Osteoblast (primary cell): ENCODE results near the gene AP3S1. TPM values are rescaled to one million over a fixed set of nuclear protein-coding genes. Genes with fewer than 3 reads are reported as not detected.

ENCODE experiments used
- DNase-seq: peaks from one replicate; pipeline ENCODE4 v3.0.0; 2011; ENCODE audit warnings: low spot score, mixed read lengths; ENCODE audit not compliant: insufficient read length; ENCODE audit errors: missing footprints
- H2AFZ ChIP-seq: 2 replicates; pipeline ENCODE4 v1.6.0; 2011; ENCODE audit warnings: mild to moderate bottlenecking, low read length
- H3K27ac ChIP-seq: 2 replicates; pipeline ENCODE4 v1.5.1; 2011; ENCODE audit warnings: mild to moderate bottlenecking, low read depth, low read length, moderate library complexity
- H3K27me3 ChIP-seq: 2 replicates; pipeline ENCODE4 v1.6.0; 2012; ENCODE audit warnings: mild to moderate bottlenecking, control low read depth, inconsistent platforms, low read length, moderate library complexity; ENCODE audit not compliant: insufficient read depth
- H3K36me3 ChIP-seq: 2 replicates; pipeline ENCODE4 v1.5.1; 2011; ENCODE audit warnings: mild to moderate bottlenecking, low read length, control low read depth, moderate library complexity; ENCODE audit not compliant: insufficient read depth
- H3K4me1 ChIP-seq: 2 replicates; pipeline ENCODE4 v1.5.1; 2011; ENCODE audit warnings: mild to moderate bottlenecking, low read length, control low read depth, moderate library complexity; ENCODE audit not compliant: insufficient read depth
- H3K4me2 ChIP-seq: 2 replicates; pipeline ENCODE4 v1.6.0; 2011; ENCODE audit warnings: mild to moderate bottlenecking, low read length; ENCODE audit not compliant: insufficient read depth
- H3K4me3 ChIP-seq: fragments of 200-600 bp; sonication (generic); 3 replicates; pipeline ENCODE4 v1.5.1; 2012; ENCODE audit warnings: mild to moderate bottlenecking, low read length, inconsistent platforms; ENCODE audit not compliant: insufficient read depth
- H3K79me2 ChIP-seq: 2 replicates; pipeline ENCODE4 v1.6.0; 2012; ENCODE audit warnings: mild to moderate bottlenecking, low read length, control low read depth, inconsistent platforms; ENCODE audit not compliant: insufficient read depth
- H3K9me3 ChIP-seq: 2 replicates; pipeline ENCODE4 v1.5.1; 2011; ENCODE audit warnings: low read depth, low read length, control low read depth
- H4K20me1 ChIP-seq: 2 replicates; pipeline ENCODE4 v1.6.0; 2012; ENCODE audit warnings: mild to moderate bottlenecking, low read length, control low read depth; ENCODE audit not compliant: insufficient read depth
- total RNA-seq: library from RNA; depleted of rRNA; stranded (reverse); fragments of >200 nt; gene quantifications from 2 replicates; pipeline ENCODE4 v1.2.3, GENCODE V29; 2012
- TF ChIP-seq, protein P1 (sequence below): IDR thresholded peaks from 2 replicates; pipeline ENCODE4 v1.5.1; 2011; ENCODE audit warnings: mild to moderate bottlenecking, low read depth, low read length, moderate library complexity; ENCODE audit errors: extremely low read depth

The AP3S1 gene
- total RNA-seq, 1 donor, result 109 TPM

DNA sequence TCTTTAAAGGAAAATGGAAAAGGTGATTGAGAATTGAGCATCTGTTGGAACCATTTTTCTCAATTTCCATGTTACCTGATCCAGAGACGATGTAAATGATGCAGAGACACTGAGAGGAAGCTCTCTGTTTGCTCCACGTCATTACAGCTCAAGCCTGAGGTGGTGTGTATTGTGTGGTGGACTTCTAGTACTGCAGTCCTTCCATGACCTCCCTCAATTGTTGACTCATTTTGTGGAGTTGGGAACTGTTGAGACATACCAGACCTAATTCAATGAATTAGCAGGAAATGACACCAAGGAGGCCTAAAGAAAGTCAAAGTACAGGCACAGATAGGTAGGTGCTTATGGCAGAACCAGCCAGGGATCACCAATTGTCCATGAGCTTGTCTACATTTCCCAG lies 104.9 kb downstream of the AP3S1 start:
- Histone ChIP-seq H3K27me3 (no peaks in the 10 kb centered on the region), H3K4me2 (no peak overlapping the region), H3K9me3 (no peaks in the 10 kb centered on the region), H4K20me1 (no peaks in the 10 kb centered on the region), H3K79me2 (no peaks in the 10 kb centered on the region), H3K4me1 (peaks cover 21% of the 10 kb centered on the region), H3K36me3 (no peaks in the 10 kb centered on the region), H2AFZ (peak overlapping the region; percentile 10), H3K27ac (peak overlapping the region; percentile 9), H3K4me3 (no peak overlapping the region)
- TF ChIP-seq, protein P1, sequence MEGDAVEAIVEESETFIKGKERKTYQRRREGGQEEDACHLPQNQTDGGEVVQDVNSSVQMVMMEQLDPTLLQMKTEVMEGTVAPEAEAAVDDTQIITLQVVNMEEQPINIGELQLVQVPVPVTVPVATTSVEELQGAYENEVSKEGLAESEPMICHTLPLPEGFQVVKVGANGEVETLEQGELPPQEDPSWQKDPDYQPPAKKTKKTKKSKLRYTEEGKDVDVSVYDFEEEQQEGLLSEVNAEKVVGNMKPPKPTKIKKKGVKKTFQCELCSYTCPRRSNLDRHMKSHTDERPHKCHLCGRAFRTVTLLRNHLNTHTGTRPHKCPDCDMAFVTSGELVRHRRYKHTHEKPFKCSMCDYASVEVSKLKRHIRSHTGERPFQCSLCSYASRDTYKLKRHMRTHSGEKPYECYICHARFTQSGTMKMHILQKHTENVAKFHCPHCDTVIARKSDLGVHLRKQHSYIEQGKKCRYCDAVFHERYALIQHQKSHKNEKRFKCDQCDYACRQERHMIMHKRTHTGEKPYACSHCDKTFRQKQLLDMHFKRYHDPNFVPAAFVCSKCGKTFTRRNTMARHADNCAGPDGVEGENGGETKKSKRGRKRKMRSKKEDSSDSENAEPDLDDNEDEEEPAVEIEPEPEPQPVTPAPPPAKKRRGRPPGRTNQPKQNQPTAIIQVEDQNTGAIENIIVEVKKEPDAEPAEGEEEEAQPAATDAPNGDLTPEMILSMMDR, result peak; percentile 3
- no peak for DNase-seq

DNA sequence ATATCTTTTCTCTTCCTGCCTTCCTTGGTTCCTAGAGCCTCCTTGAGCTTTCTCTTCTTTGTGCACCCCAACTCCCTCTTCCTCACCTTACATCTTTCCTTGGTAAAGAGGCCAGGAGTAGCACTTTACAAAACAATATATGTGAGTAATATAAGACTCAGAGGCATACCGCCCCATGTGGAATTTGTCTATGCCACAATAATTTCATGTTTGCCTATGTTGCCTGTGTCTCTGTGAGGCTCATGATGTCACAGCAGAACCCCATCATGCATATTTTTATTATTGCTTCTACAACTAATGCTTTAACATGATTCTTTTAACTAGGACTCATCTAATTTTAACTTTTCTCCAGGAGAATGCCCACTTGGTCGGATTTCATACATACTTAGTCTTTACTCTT lies 105.5 kb downstream of the AP3S1 start:
- H3K4me3 ChIP-seq, result no peak overlapping the region
- peak overlapping the region; percentile 9 for H3K27ac ChIP-seq
- no peaks in the 10 kb centered on the region for H3K27me3 ChIP-seq
- peak; percentile 39 for DNase-seq
- TF ChIP-seq, protein P1, result no peak
- no peaks in the 10 kb centered on the region for H3K79me2 ChIP-seq
- H2AFZ ChIP-seq, result no peak overlapping the region
- peaks cover 21% of the 10 kb centered on the region for H3K4me1 ChIP-seq
- no peaks in the 10 kb centered on the region for H3K36me3 ChIP-seq
- H4K20me1 ChIP-seq, result no peaks in the 10 kb centered on the region
- H3K9me3 ChIP-seq, result no peaks in the 10 kb centered on the region
- no peak overlapping the region for H3K4me2 ChIP-seq

DNA sequence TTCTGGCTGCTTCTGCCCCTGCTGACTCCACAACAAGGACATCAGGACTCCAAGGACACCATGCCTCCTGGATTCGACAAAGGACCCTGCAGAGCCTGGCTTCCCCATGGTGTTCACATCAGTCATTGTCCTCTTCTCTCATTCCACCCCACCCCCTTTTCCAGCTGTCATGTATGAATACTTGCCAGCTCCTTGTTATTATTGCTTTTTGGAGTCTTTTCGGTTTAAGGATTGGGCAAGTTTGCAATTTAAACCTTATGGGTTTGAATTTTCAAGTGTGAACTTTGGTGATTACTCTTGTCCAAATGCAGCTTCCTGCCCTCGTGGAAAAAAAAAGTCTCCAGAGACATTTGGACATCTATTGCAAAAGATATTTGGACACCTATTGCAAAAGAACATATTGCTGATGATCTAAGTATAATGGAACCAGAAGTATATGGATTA lies 106.4 kb downstream of the AP3S1 start:
- DNase-seq, result no peak
- Histone ChIP-seq H3K4me3 (no peak overlapping the region), H3K27me3 (no peaks in the 10 kb centered on the region), H2AFZ (no peak overlapping the region), H3K36me3 (no peaks in the 10 kb centered on the region), H3K4me1 (peaks cover 21% of the 10 kb centered on the region), H3K27ac (no peak overlapping the region), H3K79me2 (no peaks in the 10 kb centered on the region), H4K20me1 (no peaks in the 10 kb centered on the region), H3K9me3 (no peaks in the 10 kb centered on the region), H3K4me2 (no peak overlapping the region)
- TF ChIP-seq, protein P1, result no peak

DNA sequence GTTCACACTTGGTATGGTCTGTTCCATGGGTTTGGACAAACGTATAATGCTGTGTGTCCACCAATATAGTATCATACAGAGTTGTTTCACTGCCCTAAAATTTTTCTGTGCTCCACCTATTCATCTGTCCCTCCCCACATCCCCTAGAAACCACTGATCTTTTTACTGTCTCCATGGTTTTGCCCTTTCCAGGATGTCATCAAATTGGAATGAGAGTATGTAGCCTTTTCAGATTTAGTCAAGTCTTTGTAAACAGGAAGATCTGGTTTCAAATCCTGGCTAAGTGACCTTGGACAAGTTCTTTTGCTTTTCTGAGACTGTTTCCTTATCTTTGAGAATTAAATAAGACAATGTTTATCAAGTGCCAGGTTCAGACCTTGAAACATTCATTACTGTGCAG lies 107.4 kb downstream of the AP3S1 start:
- DNase-seq, result no peak
- no peak overlapping the region for H3K27ac ChIP-seq

More for the DNA sequence above, 107.4 kb downstream of the AP3S1 start:
- no peaks in the 10 kb centered on the region for H4K20me1 ChIP-seq
- TF ChIP-seq, protein P1, result no peak
- no peaks in the 10 kb centered on the region for H3K79me2 ChIP-seq
- peaks cover 21% of the 10 kb centered on the region for H3K4me1 ChIP-seq
- no peak overlapping the region for H3K4me3 ChIP-seq
- H3K36me3 ChIP-seq, result no peaks in the 10 kb centered on the region
- H3K4me2 ChIP-seq, result no peak overlapping the region
- no peak overlapping the region for H2AFZ ChIP-seq
- no peaks in the 10 kb centered on the region for H3K9me3 ChIP-seq
- no peaks in the 10 kb centered on the region for H3K27me3 ChIP-seq
